HepG2 (cell line): Measurements from ENCODE around the gene NDRG2. TPM values are rescaled to one million over a fixed set of nuclear protein-coding genes. Genes with fewer than 3 reads are reported as not detected.

Source experiments
- ATF1 ChIP-seq: IDR thresholded peaks from 2 replicates; pipeline ENCODE4 v1.6.1; 2016; ENCODE audit warnings: mild to moderate bottlenecking, control low read depth
- ELF1 ChIP-seq: sonication (generic); formaldehyde crosslinking; IDR thresholded peaks from 2 replicates; pipeline ENCODE4 v1.4.0; 2020; ENCODE audit warnings: missing genetic modification reagents
- GFI1 ChIP-seq: sonication (generic); formaldehyde crosslinking; IDR thresholded peaks from 2 replicates; pipeline ENCODE4 v1.5.0; 2020; ENCODE audit warnings: missing genetic modification reagents, mild to moderate bottlenecking, borderline replicate concordance
- JUNB ChIP-seq: sonication (generic); formaldehyde crosslinking; IDR thresholded peaks from 2 replicates; pipeline ENCODE4 v1.8.0; 2022; ENCODE audit warnings: missing genetic modification reagents, mild to moderate bottlenecking, borderline replicate concordance
- MBD4 ChIP-seq: IDR thresholded peaks from 2 replicates; pipeline ENCODE4 v1.6.1; 2012; ENCODE audit warnings: low read length, inconsistent platforms, borderline replicate concordance
- NR1H2 ChIP-seq: sonication (generic); formaldehyde crosslinking; IDR thresholded peaks from 2 replicates; pipeline ENCODE4 v1.8.1; 2022; ENCODE audit warnings: low read depth, missing genetic modification reagents, borderline replicate concordance
- RARG ChIP-seq: sonication (generic); formaldehyde crosslinking; IDR thresholded peaks from 2 replicates; pipeline ENCODE4 v1.4.0; 2020; ENCODE audit warnings: low read depth, mild to moderate bottlenecking, missing genetic modification reagents
- SMARCE1 ChIP-seq: fragments of 450-650 bp; IDR thresholded peaks from 2 replicates; pipeline ENCODE4 v1.6.1; 2017; ENCODE audit warnings: borderline replicate concordance
- TFE3 ChIP-seq: IDR thresholded peaks from 2 replicates; pipeline ENCODE4 v1.6.1; 2016
- ZBTB38 ChIP-seq: sonication (generic); formaldehyde crosslinking; IDR thresholded peaks from 2 replicates; pipeline ENCODE4 v1.5.1; 2020; ENCODE audit warnings: mild to moderate bottlenecking, missing genetic modification reagents
- ZFP36L2 ChIP-seq: sonication (generic); formaldehyde crosslinking; IDR thresholded peaks from 2 replicates; pipeline ENCODE4 v1.4.0; 2020; ENCODE audit warnings: missing genetic modification reagents
- ZFP90 ChIP-seq: sonication (generic); formaldehyde crosslinking; IDR thresholded peaks from 2 replicates; pipeline ENCODE4 v1.8.0; 2022; ENCODE audit warnings: missing genetic modification reagents, mild to moderate bottlenecking, inconsistent platforms, borderline replicate concordance
- ZNF326 ChIP-seq: sonication (generic); formaldehyde crosslinking; IDR thresholded peaks from 2 replicates; pipeline ENCODE4 v1.4.0; 2020; ENCODE audit warnings: missing genetic modification reagents, borderline replicate concordance
- ZNF550 ChIP-seq: sonication (generic); formaldehyde crosslinking; IDR thresholded peaks from 2 replicates; pipeline ENCODE4 v1.4.0; 2020; ENCODE audit warnings: mild to moderate bottlenecking, missing genetic modification reagents, borderline replicate concordance
- ZNF761 ChIP-seq: sonication (generic); formaldehyde crosslinking; conservative IDR thresholded peaks from 2 replicates; pipeline ENCODE4 v1.4.0; 2020; ENCODE audit warnings: mild to moderate bottlenecking, missing genetic modification reagents
- ZNF775 ChIP-seq: sonication (generic); formaldehyde crosslinking; IDR thresholded peaks from 2 replicates; pipeline ENCODE4 v1.4.0; 2020; ENCODE audit warnings: missing genetic modification reagents, mild to moderate bottlenecking, moderate library complexity, borderline replicate concordance
- ZSCAN20 ChIP-seq: sonication (generic); formaldehyde crosslinking; IDR thresholded peaks from 2 replicates; pipeline ENCODE4 v1.4.0; 2020; ENCODE audit warnings: missing genetic modification reagents, mild to moderate bottlenecking, borderline replicate concordance
- polyA plus RNA-seq, 8 experiments: library from polyadenylated mRNA; depleted of rRNA in 3 of 8; stranded (reverse) in 7 of 8; unstranded in 1 of 8; fragments of >200 nt; fragmentation: Illumina TruSeq in 4 of 8; extraction: Trizol in 4 of 8; gene quantifications; 2 replicates each; pipeline versions ENCODE4 v1.2.1 to v1.2.3, GENCODE V29; 2011 to 2016; ENCODE audit warnings: low read depth in 4 of 8, missing spikeins in 1 of 8, mixed read lengths in 1 of 8; ENCODE audit not compliant: insufficient read depth in 1 of 8
- total RNA-seq, 5 experiments: library from RNA; depleted of rRNA; stranded (reverse); fragments of >200 nt; fragmentation: Illumina TruSeq; extraction: Trizol; gene quantifications; 2 replicates each; pipeline ENCODE4 v1.2.3, GENCODE V29; 2016; ENCODE audit warnings: low read depth in 1 of 5
- TF ChIP-seq, protein P1 (sequence below): sonication (generic); formaldehyde crosslinking; IDR thresholded peaks from 2 replicates; pipeline ENCODE4 v1.4.0; 2020; ENCODE audit warnings: mild to moderate bottlenecking, missing genetic modification reagents
- TF ChIP-seq, protein P2 (sequence below): sonication (generic); formaldehyde crosslinking; IDR thresholded peaks from 2 replicates; pipeline ENCODE4 v1.8.1; 2023; ENCODE audit warnings: mild to moderate bottlenecking, inconsistent platforms, moderate library complexity, missing genetic modification reagents, borderline replicate concordance
- TF ChIP-seq, protein P3 (sequence below): sonication (generic); formaldehyde crosslinking; IDR thresholded peaks from 2 replicates; pipeline ENCODE4 v1.8.0; 2022; ENCODE audit warnings: mild to moderate bottlenecking, missing genetic modification reagents, borderline replicate concordance

Gene NDRG2
- total and polyA plus RNA-seq, 2 of the 13 experiments (the other 11 are each of a cell fraction or from before 2014, with no cell fraction given): 27.2 to 189 TPM

GRCh38 chr14:21055432-21056117, 30.7 kb upstream of the NDRG2 start (continued):
- TF ChIP-seq, protein P1, sequence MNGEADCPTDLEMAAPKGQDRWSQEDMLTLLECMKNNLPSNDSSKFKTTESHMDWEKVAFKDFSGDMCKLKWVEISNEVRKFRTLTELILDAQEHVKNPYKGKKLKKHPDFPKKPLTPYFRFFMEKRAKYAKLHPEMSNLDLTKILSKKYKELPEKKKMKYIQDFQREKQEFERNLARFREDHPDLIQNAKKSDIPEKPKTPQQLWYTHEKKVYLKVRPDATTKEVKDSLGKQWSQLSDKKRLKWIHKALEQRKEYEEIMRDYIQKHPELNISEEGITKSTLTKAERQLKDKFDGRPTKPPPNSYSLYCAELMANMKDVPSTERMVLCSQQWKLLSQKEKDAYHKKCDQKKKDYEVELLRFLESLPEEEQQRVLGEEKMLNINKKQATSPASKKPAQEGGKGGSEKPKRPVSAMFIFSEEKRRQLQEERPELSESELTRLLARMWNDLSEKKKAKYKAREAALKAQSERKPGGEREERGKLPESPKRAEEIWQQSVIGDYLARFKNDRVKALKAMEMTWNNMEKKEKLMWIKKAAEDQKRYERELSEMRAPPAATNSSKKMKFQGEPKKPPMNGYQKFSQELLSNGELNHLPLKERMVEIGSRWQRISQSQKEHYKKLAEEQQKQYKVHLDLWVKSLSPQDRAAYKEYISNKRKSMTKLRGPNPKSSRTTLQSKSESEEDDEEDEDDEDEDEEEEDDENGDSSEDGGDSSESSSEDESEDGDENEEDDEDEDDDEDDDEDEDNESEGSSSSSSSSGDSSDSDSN (CRISPR knock-in tag): peak; percentile 73
- peak; percentile 29; the same call in 1 of the 2 replicates for TF ChIP-seq MBD4
- no peak for TF ChIP-seq ATF1 (CRISPR knock-in tag)
- TF ChIP-seq ZFP36L2: no peak
- TF ChIP-seq ZSCAN20: peak; percentile 65
- TF ChIP-seq ZNF550 (CRISPR knock-in tag): 0 out of 2 replicates have a peak, but pooled peaks have one; percentile 73
- TF ChIP-seq JUNB (CRISPR knock-in tag): no peak
- TF ChIP-seq NR1H2 (CRISPR knock-in tag): peak; percentile 33; the same call in 1 of the 2 replicates
- peak; percentile 74 for TF ChIP-seq ZBTB38 (CRISPR knock-in tag)
- no peak for TF ChIP-seq ZNF775 (CRISPR knock-in tag)
- TF ChIP-seq GFI1 (CRISPR knock-in tag): peak; percentile 99
- TF ChIP-seq, protein P2, sequence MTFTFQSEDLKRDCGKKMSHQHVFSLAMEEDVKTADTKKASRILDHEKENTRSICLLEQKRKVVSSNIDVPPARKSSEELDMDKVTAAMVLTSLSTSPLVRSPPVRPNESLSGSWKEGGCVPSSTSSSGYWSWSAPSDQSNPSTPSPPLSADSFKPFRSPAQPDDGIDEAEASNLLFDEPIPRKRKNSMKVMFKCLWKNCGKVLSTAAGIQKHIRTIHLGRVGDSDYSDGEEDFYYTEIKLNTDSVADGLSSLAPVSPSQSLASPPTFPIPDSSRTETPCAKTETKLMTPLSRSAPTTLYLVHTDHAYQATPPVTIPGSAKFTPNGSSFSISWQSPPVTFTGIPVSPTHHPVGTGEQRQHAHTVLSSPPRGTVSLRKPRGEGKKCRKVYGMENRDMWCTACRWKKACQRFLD (CRISPR knock-in tag): no peak
- TF ChIP-seq ELF1 (CRISPR knock-in tag): peak; percentile 75
- TF ChIP-seq ZFP90 (CRISPR knock-in tag): peak; percentile 67; the same call in 1 of the 2 replicates
- TF ChIP-seq SMARCE1: no peak
- peak; percentile 67; the same call in 1 of the 2 replicates for TF ChIP-seq TFE3
- TF ChIP-seq, protein P3, sequence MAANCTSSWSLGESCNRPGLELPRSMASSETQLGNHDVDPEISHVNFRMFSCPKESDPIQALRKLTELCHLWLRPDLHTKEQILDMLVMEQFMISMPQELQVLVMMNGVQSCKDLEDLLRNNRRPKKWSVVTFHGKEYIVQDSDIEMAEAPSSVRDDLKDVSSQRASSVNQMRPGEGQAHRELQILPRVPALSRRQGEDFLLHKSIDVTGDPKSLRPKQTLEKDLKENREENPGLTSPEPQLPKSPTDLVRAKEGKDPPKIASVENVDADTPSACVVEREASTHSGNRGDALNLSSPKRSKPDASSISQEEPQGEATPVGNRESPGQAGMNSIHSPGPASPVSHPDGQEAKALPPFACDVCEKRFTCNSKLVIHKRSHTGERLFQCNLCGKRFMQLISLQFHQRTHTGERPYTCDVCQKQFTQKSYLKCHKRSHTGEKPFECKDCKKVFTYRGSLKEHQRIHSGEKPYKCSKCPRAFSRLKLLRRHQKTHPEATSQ (CRISPR knock-in tag): 0 out of 2 replicates have a peak, but pooled peaks have one; percentile 61
- 0 out of 2 replicates have a peak, but pooled peaks have one; percentile 33 for TF ChIP-seq ZNF761 (CRISPR knock-in tag)
- TF ChIP-seq ZNF326 (CRISPR knock-in tag): no peak
- 0 out of 2 replicates have a peak, but pooled peaks have one; percentile 22 for TF ChIP-seq RARG
